CD14-positive monocyte (primary cell): ENCODE results near the gene C1orf74. TPM values are rescaled to one million over a fixed set of nuclear protein-coding genes. Genes with fewer than 3 reads are reported as not detected.

Experiments used
- DNase-seq, 3 donors: peaks; one replicate each; pipeline ENCODE4 v3.0.0-alpha.2; 2011 to 2022
- H2AFZ ChIP-seq: 2 replicates; pipeline ENCODE4 v1.6.0; 2012; ENCODE audit warnings: mild to moderate bottlenecking, low read depth, low read length, inconsistent platforms; ENCODE audit not compliant: insufficient read depth, poor library complexity, severe bottlenecking
- H3K27ac ChIP-seq, 2 donors: 1 replicate in 1 of 2; 2 replicates in 1 of 2; pipeline ENCODE4 v1.5.1; 2012 to 2013; ENCODE audit warnings: low read length in 2 of 2, control low read depth in 1 of 2, inconsistent platforms in 1 of 2, low read depth in 1 of 2, mild to moderate bottlenecking in 1 of 2
- H3K27me3 ChIP-seq, 2 donors: one replicate each; pipeline versions ENCODE4 v1.6.0 to v1.6.1; 2011 to 2013; ENCODE audit warnings: low read length in 2 of 2; ENCODE audit not compliant: control insufficient read depth in 2 of 2, insufficient read depth in 2 of 2
- H3K36me3 ChIP-seq, 2 donors: replicated peaks in 1 of 2; 1 replicate in 1 of 2; 2 replicates in 1 of 2; pipeline versions ENCODE4 v1.5.1 to v1.6.1; 2012 to 2013; ENCODE audit warnings: low read length in 2 of 2, control low read depth in 1 of 2, inconsistent platforms in 1 of 2, mild to moderate bottlenecking in 1 of 2; ENCODE audit not compliant: insufficient read depth in 2 of 2, control insufficient read depth in 1 of 2
- H3K4me1 ChIP-seq, 2 donors: 1 replicate in 1 of 2; 2 replicates in 1 of 2; pipeline versions ENCODE4 v1.5.1 to v1.6.1; 2012 to 2013; ENCODE audit warnings: low read length in 2 of 2, control low read depth in 1 of 2, inconsistent platforms in 1 of 2, mild to moderate bottlenecking in 1 of 2, moderate library complexity in 1 of 2; ENCODE audit not compliant: insufficient read depth in 2 of 2, control insufficient read depth in 1 of 2
- H3K4me2 ChIP-seq: replicated peaks from 2 replicates; pipeline ENCODE3; 2012; ENCODE audit warnings: low read length, moderate library complexity, mild to moderate bottlenecking; ENCODE audit not compliant: poor library complexity, severe bottlenecking; ENCODE audit errors: extremely low read depth
- H3K4me3 ChIP-seq, 3 experiments: fragments of 200-600 bp in 1 of 3; sonication (generic) in 1 of 3; replicated peaks in 1 of 3; 1 replicate in 2 of 3; 2 replicates in 1 of 3; pipeline ENCODE4 v1.5.1; 2011 to 2013; ENCODE audit warnings: low read length in 3 of 3, mild to moderate bottlenecking in 3 of 3, control low read depth in 2 of 3, low read depth in 2 of 3, inconsistent platforms in 1 of 3, moderate library complexity in 1 of 3
- H3K79me2 ChIP-seq: 2 replicates; pipeline ENCODE4 v1.6.0; 2012; ENCODE audit warnings: mild to moderate bottlenecking, control low read depth, inconsistent platforms, low read length, moderate library complexity; ENCODE audit not compliant: insufficient read depth
- H3K9ac ChIP-seq: 2 replicates; pipeline ENCODE4 v1.6.0; 2017; ENCODE audit warnings: low read length, mild to moderate bottlenecking; ENCODE audit not compliant: insufficient read depth, poor library complexity, severe bottlenecking
- H3K9me3 ChIP-seq, 2 donors: replicated peaks in 1 of 2; 1 replicate in 1 of 2; 2 replicates in 1 of 2; pipeline versions ENCODE4 v1.5.1 to v1.6.1; 2012 to 2013; ENCODE audit warnings: low read length in 2 of 2, control low read depth in 1 of 2; ENCODE audit not compliant: control insufficient read depth in 1 of 2, insufficient read depth in 1 of 2
- H4K20me1 ChIP-seq: 2 replicates; pipeline ENCODE4 v1.6.0; 2012; ENCODE audit warnings: mild to moderate bottlenecking, low read length, control low read depth, moderate library complexity; ENCODE audit not compliant: insufficient read depth
- H3K27ac Mint-ChIP-seq, 7 donors: one replicate each; pipeline ENCODE4 v1.8.0; 2020; ENCODE audit warnings: mild to moderate bottlenecking in 7 of 7, mixed read lengths in 7 of 7, moderate library complexity in 6 of 7, inconsistent platforms in 2 of 7
- H3K27me3 Mint-ChIP-seq, 3 donors: one replicate each; pipeline ENCODE4 v1.8.0; 2021 to 2022; ENCODE audit warnings: low read depth in 3 of 3, mild to moderate bottlenecking in 3 of 3, mixed read lengths in 3 of 3, moderate library complexity in 3 of 3, inconsistent platforms in 1 of 3
- H3K36me3 Mint-ChIP-seq, 2 donors: one replicate each; pipeline ENCODE4 v1.8.0; 2020; ENCODE audit warnings: mixed read lengths in 2 of 2, inconsistent platforms in 1 of 2, mild to moderate bottlenecking in 1 of 2
- H3K4me1 Mint-ChIP-seq: one replicate; pipeline ENCODE4 v1.8.0; 2020; ENCODE audit warnings: mild to moderate bottlenecking, mixed read lengths
- H3K4me3 Mint-ChIP-seq, 2 donors: one replicate each; pipeline ENCODE4 v1.8.0; 2020; ENCODE audit warnings: mild to moderate bottlenecking in 2 of 2, mixed read lengths in 2 of 2, moderate library complexity in 1 of 2
- H3K9me3 Mint-ChIP-seq, 7 donors: one replicate each; pipeline ENCODE4 v1.8.0; 2020 to 2022; ENCODE audit warnings: mixed read lengths in 7 of 7, mild to moderate bottlenecking in 6 of 7, moderate library complexity in 6 of 7, inconsistent platforms in 2 of 7
- WGBS: methylation state at CpG from one replicate; pipeline ENCODE4 v1.1.5; 2013; ENCODE audit warnings: missing lambda C conversion rate; ENCODE audit not compliant: insufficient coverage; 5-methylcytosine and 5-hydroxymethylcytosine counted together
- intact Hi-C, 2 donors: fragments of 100-400 bp; cut with micrococcal nuclease; formaldehyde crosslinking; loops; one replicate each; pipeline versions ENCODE4 v1.15.0 to v1.15.1; 2023
- polyA plus RNA-seq, 3 donors: library from polyadenylated mRNA; depleted of rRNA in 1 of 3; unstranded in 2 of 3; stranded (reverse) in 1 of 3; fragments of 300-500 nt in 2 of 3; fragments of >200 nt in 1 of 3; fragmentation: Illumina TruSeq in 2 of 3; gene quantifications; 1 replicate in 2 of 3; 2 replicates in 1 of 3; pipeline ENCODE4 v1.2.3, GENCODE V29; 2012 to 2021
- TF ChIP-seq, protein P1 (sequence below): fragments of 200-600 bp; IDR thresholded peaks from one replicate; pipeline ENCODE4 v1.8.0; 2022; ENCODE audit warnings: antibody characterized with exemption, mild to moderate bottlenecking

The C1orf74 gene
- polyA plus RNA-seq, 3 donors: 0.07 to 0.47 (median 0.19) TPM

GRCh38 chr1:209820986-209821385 lies 36.6 kb upstream of the C1orf74 start:
- H3K4me3 ChIP-seq: no peak overlapping the region
- no peaks in the 10 kb centered on the region for H4K20me1 ChIP-seq
- Mint-ChIP-seq H3K36me3 (no peaks in the 10 kb centered on the region), H3K9me3 (no peaks in the 10 kb centered on the region), H3K27ac (no peak overlapping the region), H3K27me3 (peaks cover 3 to 28% (median 11%) of the 10 kb centered on the region in 3 donors), H3K4me1 (peaks cover 5% of the 10 kb centered on the region), H3K4me3 (no peak overlapping the region)
- peak overlapping the region; percentile 10 for H2AFZ ChIP-seq
- H3K27me3 ChIP-seq: peaks cover 4 to 9% of the 10 kb centered on the region in 2 donors
- no peaks in the 10 kb centered on the region for H3K79me2 ChIP-seq
- H3K4me1 ChIP-seq: peaks cover 0 to 3% of the 10 kb centered on the region in 2 donors
- H3K27ac ChIP-seq: no peak overlapping the region
- no peak overlapping the region for H3K9ac ChIP-seq
- WGBS: 76% methylated on average over 2 of the region's 4 CpGs
- TF ChIP-seq, protein P1, sequence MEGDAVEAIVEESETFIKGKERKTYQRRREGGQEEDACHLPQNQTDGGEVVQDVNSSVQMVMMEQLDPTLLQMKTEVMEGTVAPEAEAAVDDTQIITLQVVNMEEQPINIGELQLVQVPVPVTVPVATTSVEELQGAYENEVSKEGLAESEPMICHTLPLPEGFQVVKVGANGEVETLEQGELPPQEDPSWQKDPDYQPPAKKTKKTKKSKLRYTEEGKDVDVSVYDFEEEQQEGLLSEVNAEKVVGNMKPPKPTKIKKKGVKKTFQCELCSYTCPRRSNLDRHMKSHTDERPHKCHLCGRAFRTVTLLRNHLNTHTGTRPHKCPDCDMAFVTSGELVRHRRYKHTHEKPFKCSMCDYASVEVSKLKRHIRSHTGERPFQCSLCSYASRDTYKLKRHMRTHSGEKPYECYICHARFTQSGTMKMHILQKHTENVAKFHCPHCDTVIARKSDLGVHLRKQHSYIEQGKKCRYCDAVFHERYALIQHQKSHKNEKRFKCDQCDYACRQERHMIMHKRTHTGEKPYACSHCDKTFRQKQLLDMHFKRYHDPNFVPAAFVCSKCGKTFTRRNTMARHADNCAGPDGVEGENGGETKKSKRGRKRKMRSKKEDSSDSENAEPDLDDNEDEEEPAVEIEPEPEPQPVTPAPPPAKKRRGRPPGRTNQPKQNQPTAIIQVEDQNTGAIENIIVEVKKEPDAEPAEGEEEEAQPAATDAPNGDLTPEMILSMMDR: no peak
- no peaks in the 10 kb centered on the region for H3K9me3 ChIP-seq
- H3K4me2 ChIP-seq: no peak overlapping the region
- H3K36me3 ChIP-seq: no peaks in the 10 kb centered on the region
- intact Hi-C loops: no loop called here
- DNase-seq: no peak

- H3K4me1 ChIP-seq: peaks cover 0 to 3% of the 10 kb centered on the region in 2 donors
- no peak overlapping the region for H3K27ac ChIP-seq
- intact Hi-C loops: no loop called here
- Mint-ChIP-seq H3K4me1 (peaks cover 7% of the 10 kb centered on the region), H3K36me3 (no peaks in the 10 kb centered on the region), H3K27ac (no peak overlapping the region), H3K9me3 (no peaks in the 10 kb centered on the region), H3K27me3 (peaks cover 3 to 24% (median 6%) of the 10 kb centered on the region in 3 donors), H3K4me3 (no peak overlapping the region)
- H3K27me3 ChIP-seq: peaks cover 4 to 7% of the 10 kb centered on the region in 2 donors
- no peaks in the 10 kb centered on the region for H3K79me2 ChIP-seq
- no peaks in the 10 kb centered on the region for H3K9me3 ChIP-seq
- H3K9ac ChIP-seq: no peak overlapping the region
- DNase-seq: no peak
- WGBS: 0% methylated on average over 1 of the region's 1 CpG
- TF ChIP-seq, protein P1: no peak
- H2AFZ ChIP-seq: no peak overlapping the region
- H3K4me2 ChIP-seq: no peak overlapping the region
- no peaks in the 10 kb centered on the region for H4K20me1 ChIP-seq
- no peaks in the 10 kb centered on the region for H3K36me3 ChIP-seq
- H3K4me3 ChIP-seq: no peak overlapping the region
These were observed 34.7 kb upstream of the C1orf74 start for GRCh38 chr1:209819058-209819457.
